GM23338 (cell line): ENCODE data around the gene G6PC3. TPM values are rescaled to one million over a fixed set of nuclear protein-coding genes. Genes with fewer than 3 reads are reported as not detected.

Experiments
- ATAC-seq: fragments of 200-7000 bp; cut with Tn5 transposase; 3 replicates; pipeline ENCODE4 v1.9.1; 2020
- DNase-seq: peaks from one replicate; pipeline ENCODE4 v3.0.0-alpha.2; 2015; ENCODE audit warnings: low spot score
- H2AFZ ChIP-seq: fragments of 200-600 bp; sonication (generic); 2 replicates; pipeline ENCODE4 v1.8.0; 2016; ENCODE audit warnings: antibody characterized with exemption, mild to moderate bottlenecking, moderate library complexity
- H3F3A ChIP-seq: fragments of 200-600 bp; sonication (generic); replicated peaks from 2 replicates; pipeline ENCODE4 v1.8.0; 2017; ENCODE audit warnings: antibody characterized with exemption, mixed run types, low read depth
- H3K27ac ChIP-seq: fragments of 200-600 bp; sonication (generic); 2 replicates; pipeline ENCODE4 v1.6.1; 2016; ENCODE audit warnings: low read depth
- H3K27me3 ChIP-seq: fragments of 200-600 bp; sonication (generic); 2 replicates; pipeline ENCODE4 v1.8.0; 2016; ENCODE audit warnings: mild to moderate bottlenecking, mixed run types, moderate library complexity; ENCODE audit not compliant: insufficient read depth
- H3K36me3 ChIP-seq: fragments of 200-600 bp; sonication (generic); 2 replicates; pipeline ENCODE4 v1.8.0; 2016; ENCODE audit warnings: mild to moderate bottlenecking; ENCODE audit not compliant: insufficient read depth
- H3K4me1 ChIP-seq: fragments of 200-600 bp; sonication (generic); 2 replicates; pipeline ENCODE4 v1.8.0; 2016; ENCODE audit warnings: mild to moderate bottlenecking, moderate library complexity; ENCODE audit not compliant: insufficient read depth
- H3K4me2 ChIP-seq: fragments of 200-600 bp; sonication (generic); 2 replicates; pipeline ENCODE4 v1.7.1; 2017; ENCODE audit warnings: mixed run types
- H3K4me3 ChIP-seq: fragments of 200-600 bp; sonication (generic); 2 replicates; pipeline ENCODE4 v1.6.1; 2016; ENCODE audit warnings: mixed run types
- H3K79me2 ChIP-seq: fragments of 200-600 bp; sonication (generic); replicated peaks from 2 replicates; pipeline ENCODE4 v1.8.0; 2017; ENCODE audit warnings: mild to moderate bottlenecking; ENCODE audit not compliant: insufficient read depth
- H3K9me2 ChIP-seq: fragments of 200-600 bp; sonication (generic); 2 replicates; pipeline ENCODE4 v1.8.0; 2017; ENCODE audit not compliant: insufficient read depth
- H4K20me1 ChIP-seq: fragments of 200-600 bp; sonication (generic); replicated peaks from 2 replicates; pipeline ENCODE4 v1.8.0; 2017; ENCODE audit warnings: mild to moderate bottlenecking; ENCODE audit not compliant: insufficient read depth
- H3K27ac Mint-ChIP-seq: 2 replicates; pipeline ENCODE4 v1.8.0; 2020; ENCODE audit warnings: inconsistent platforms, mild to moderate bottlenecking, moderate library complexity, mixed read lengths
- H3K27me3 Mint-ChIP-seq: 3 replicates; pipeline ENCODE4 v1.8.0; 2022; ENCODE audit warnings: low read depth, mild to moderate bottlenecking, moderate library complexity, mixed read lengths, inconsistent platforms; ENCODE audit not compliant: insufficient read depth, poor library complexity
- H3K36me3 Mint-ChIP-seq: 3 replicates; pipeline ENCODE4 v1.8.0; 2021; ENCODE audit warnings: low read depth, mild to moderate bottlenecking, inconsistent platforms, moderate library complexity, mixed read lengths
- H3K4me1 Mint-ChIP-seq: 3 replicates; pipeline ENCODE4 v1.8.0; 2020; ENCODE audit warnings: mild to moderate bottlenecking, inconsistent platforms, mixed read lengths
- H3K4me3 Mint-ChIP-seq: 3 replicates; pipeline ENCODE4 v1.8.0; 2021; ENCODE audit warnings: moderate library complexity, mild to moderate bottlenecking, inconsistent platforms, mixed read lengths
- H3K9me3 Mint-ChIP-seq: 3 replicates; pipeline ENCODE4 v1.8.0; 2020; ENCODE audit warnings: moderate library complexity, mild to moderate bottlenecking, inconsistent platforms, mixed read lengths
- CREB1 ChIP-seq: fragments of 250-450 bp; sonication (Bioruptor Pico); IDR thresholded peaks from 2 replicates; pipeline ENCODE4 v1.5.0; 2020; ENCODE audit warnings: low read depth, mild to moderate bottlenecking, moderate library complexity
- EZH2 ChIP-seq: fragments of 200-600 bp; sonication (generic); IDR thresholded peaks from one replicate; pipeline ENCODE4 v1.8.0; 2017; ENCODE audit warnings: antibody characterized with exemption, mild to moderate bottlenecking, low read depth; ENCODE audit not compliant: unreplicated experiment
- EZH2phosphoT487 ChIP-seq: fragments of 200-600 bp; sonication (generic); IDR thresholded peaks from one replicate; pipeline ENCODE4 v1.8.1; 2018; ENCODE audit warnings: antibody characterized with exemption; ENCODE audit not compliant: unreplicated experiment
- NANOG ChIP-seq: IDR thresholded peaks from 2 replicates; pipeline ENCODE4 v1.6.1; 2016; ENCODE audit warnings: antibody characterized with exemption, borderline replicate concordance
- POLR2AphosphoS5 ChIP-seq: IDR thresholded peaks from 2 replicates; pipeline ENCODE4 v1.6.1; 2016; ENCODE audit warnings: antibody characterized with exemption, low read depth
- STAT1 ChIP-seq: IDR thresholded peaks from one replicate; pipeline ENCODE4 v1.6.1; 2016; ENCODE audit warnings: antibody characterized with exemption; ENCODE audit not compliant: unreplicated experiment
- ZNF114 ChIP-seq: fragments of 250-450 bp; sonication (Bioruptor Pico); IDR thresholded peaks from 2 replicates; pipeline ENCODE4 v1.5.0; 2020; ENCODE audit warnings: mild to moderate bottlenecking, moderate library complexity
- ZNF331 ChIP-seq: fragments of 250-450 bp; sonication (Bioruptor Pico); IDR thresholded peaks from 2 replicates; pipeline ENCODE4 v1.5.0; 2020; ENCODE audit warnings: low read depth, mild to moderate bottlenecking, moderate library complexity
- polyA plus RNA-seq: library from polyadenylated mRNA; unstranded; fragments of >200 nt; fragmentation: Nextera tagmentation; extraction: Ambion mirVana; gene quantifications from 2 replicates; pipeline ENCODE4 v1.2.1, GENCODE V29; 2016
- total RNA-seq: library from RNA; depleted of rRNA; stranded (reverse); fragments of >200 nt; shearing (Covaris generic); gene quantifications from 2 replicates; pipeline ENCODE4 v1.2.3, GENCODE V29; 2014
- TF ChIP-seq, protein P1 (sequence below): IDR thresholded peaks from one replicate; pipeline ENCODE4 v1.6.1; 2018; ENCODE audit warnings: antibody characterized with exemption; ENCODE audit not compliant: unreplicated experiment
- TF ChIP-seq, protein P2 (sequence below), 2 experiments: fragments of 200-600 bp in 1 of 2; sonication (generic) in 1 of 2; conservative IDR thresholded peaks; 2 replicates each; pipeline versions ENCODE4 v1.5.1 to v1.6.1; 2016 to 2017; ENCODE audit warnings: antibody characterized with exemption in 2 of 2, low read depth in 2 of 2, mild to moderate bottlenecking in 2 of 2, moderate library complexity in 1 of 2
- TF ChIP-seq, protein P3 (sequence below): fragments of 250-450 bp; sonication (Bioruptor Pico); IDR thresholded peaks from 2 replicates; pipeline ENCODE4 v1.5.0; 2020; ENCODE audit warnings: mild to moderate bottlenecking, moderate library complexity
- TF ChIP-seq, protein P4 (sequence below): IDR thresholded peaks from 2 replicates; pipeline ENCODE4 v1.6.1; 2016; ENCODE audit warnings: antibody characterized with exemption

The G6PC3 gene
- total and polyA plus RNA-seq, 2 experiments from 2014 or later, result 112 to 143 TPM

DNA sequence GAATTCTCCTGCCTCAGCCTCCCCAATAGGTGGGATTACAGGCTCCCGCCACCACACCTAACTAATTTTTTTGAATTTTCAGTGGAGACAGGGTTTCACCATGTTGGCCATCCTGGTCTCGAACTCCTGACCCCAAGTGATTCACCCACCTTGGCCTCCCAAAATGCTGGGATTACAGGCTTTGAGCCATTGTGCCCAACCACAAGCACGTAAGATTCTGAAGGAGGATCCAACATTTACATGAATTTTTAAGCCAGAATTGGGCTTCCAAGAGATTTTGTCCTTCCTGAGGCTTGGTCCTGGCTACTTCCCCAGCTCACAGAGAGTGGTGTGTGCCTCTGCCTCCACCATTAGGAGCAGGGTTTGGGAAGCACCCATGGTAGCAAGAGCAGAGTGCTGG is 11.1 kb downstream of the G6PC3 start:
- no peak for DNase-seq
- TF ChIP-seq, protein P1, sequence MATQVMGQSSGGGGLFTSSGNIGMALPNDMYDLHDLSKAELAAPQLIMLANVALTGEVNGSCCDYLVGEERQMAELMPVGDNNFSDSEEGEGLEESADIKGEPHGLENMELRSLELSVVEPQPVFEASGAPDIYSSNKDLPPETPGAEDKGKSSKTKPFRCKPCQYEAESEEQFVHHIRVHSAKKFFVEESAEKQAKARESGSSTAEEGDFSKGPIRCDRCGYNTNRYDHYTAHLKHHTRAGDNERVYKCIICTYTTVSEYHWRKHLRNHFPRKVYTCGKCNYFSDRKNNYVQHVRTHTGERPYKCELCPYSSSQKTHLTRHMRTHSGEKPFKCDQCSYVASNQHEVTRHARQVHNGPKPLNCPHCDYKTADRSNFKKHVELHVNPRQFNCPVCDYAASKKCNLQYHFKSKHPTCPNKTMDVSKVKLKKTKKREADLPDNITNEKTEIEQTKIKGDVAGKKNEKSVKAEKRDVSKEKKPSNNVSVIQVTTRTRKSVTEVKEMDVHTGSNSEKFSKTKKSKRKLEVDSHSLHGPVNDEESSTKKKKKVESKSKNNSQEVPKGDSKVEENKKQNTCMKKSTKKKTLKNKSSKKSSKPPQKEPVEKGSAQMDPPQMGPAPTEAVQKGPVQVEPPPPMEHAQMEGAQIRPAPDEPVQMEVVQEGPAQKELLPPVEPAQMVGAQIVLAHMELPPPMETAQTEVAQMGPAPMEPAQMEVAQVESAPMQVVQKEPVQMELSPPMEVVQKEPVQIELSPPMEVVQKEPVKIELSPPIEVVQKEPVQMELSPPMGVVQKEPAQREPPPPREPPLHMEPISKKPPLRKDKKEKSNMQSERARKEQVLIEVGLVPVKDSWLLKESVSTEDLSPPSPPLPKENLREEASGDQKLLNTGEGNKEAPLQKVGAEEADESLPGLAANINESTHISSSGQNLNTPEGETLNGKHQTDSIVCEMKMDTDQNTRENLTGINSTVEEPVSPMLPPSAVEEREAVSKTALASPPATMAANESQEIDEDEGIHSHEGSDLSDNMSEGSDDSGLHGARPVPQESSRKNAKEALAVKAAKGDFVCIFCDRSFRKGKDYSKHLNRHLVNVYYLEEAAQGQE, result no peak
- TF ChIP-seq CREB1 (CRISPR knock-in tag) (no peak), EZH2 (no peak), POLR2AphosphoS5 (no peak), EZH2phosphoT487 (no peak), STAT1 (no peak), ZNF331 (no peak), NANOG (no peak), ZNF114 (no peak)
- TF ChIP-seq, protein P2, sequence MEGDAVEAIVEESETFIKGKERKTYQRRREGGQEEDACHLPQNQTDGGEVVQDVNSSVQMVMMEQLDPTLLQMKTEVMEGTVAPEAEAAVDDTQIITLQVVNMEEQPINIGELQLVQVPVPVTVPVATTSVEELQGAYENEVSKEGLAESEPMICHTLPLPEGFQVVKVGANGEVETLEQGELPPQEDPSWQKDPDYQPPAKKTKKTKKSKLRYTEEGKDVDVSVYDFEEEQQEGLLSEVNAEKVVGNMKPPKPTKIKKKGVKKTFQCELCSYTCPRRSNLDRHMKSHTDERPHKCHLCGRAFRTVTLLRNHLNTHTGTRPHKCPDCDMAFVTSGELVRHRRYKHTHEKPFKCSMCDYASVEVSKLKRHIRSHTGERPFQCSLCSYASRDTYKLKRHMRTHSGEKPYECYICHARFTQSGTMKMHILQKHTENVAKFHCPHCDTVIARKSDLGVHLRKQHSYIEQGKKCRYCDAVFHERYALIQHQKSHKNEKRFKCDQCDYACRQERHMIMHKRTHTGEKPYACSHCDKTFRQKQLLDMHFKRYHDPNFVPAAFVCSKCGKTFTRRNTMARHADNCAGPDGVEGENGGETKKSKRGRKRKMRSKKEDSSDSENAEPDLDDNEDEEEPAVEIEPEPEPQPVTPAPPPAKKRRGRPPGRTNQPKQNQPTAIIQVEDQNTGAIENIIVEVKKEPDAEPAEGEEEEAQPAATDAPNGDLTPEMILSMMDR (conservative IDR thresholded peaks at IDR 0.05; ENCODE audit: low read depth in 2 of 2), result no peak
- TF ChIP-seq, protein P3, sequence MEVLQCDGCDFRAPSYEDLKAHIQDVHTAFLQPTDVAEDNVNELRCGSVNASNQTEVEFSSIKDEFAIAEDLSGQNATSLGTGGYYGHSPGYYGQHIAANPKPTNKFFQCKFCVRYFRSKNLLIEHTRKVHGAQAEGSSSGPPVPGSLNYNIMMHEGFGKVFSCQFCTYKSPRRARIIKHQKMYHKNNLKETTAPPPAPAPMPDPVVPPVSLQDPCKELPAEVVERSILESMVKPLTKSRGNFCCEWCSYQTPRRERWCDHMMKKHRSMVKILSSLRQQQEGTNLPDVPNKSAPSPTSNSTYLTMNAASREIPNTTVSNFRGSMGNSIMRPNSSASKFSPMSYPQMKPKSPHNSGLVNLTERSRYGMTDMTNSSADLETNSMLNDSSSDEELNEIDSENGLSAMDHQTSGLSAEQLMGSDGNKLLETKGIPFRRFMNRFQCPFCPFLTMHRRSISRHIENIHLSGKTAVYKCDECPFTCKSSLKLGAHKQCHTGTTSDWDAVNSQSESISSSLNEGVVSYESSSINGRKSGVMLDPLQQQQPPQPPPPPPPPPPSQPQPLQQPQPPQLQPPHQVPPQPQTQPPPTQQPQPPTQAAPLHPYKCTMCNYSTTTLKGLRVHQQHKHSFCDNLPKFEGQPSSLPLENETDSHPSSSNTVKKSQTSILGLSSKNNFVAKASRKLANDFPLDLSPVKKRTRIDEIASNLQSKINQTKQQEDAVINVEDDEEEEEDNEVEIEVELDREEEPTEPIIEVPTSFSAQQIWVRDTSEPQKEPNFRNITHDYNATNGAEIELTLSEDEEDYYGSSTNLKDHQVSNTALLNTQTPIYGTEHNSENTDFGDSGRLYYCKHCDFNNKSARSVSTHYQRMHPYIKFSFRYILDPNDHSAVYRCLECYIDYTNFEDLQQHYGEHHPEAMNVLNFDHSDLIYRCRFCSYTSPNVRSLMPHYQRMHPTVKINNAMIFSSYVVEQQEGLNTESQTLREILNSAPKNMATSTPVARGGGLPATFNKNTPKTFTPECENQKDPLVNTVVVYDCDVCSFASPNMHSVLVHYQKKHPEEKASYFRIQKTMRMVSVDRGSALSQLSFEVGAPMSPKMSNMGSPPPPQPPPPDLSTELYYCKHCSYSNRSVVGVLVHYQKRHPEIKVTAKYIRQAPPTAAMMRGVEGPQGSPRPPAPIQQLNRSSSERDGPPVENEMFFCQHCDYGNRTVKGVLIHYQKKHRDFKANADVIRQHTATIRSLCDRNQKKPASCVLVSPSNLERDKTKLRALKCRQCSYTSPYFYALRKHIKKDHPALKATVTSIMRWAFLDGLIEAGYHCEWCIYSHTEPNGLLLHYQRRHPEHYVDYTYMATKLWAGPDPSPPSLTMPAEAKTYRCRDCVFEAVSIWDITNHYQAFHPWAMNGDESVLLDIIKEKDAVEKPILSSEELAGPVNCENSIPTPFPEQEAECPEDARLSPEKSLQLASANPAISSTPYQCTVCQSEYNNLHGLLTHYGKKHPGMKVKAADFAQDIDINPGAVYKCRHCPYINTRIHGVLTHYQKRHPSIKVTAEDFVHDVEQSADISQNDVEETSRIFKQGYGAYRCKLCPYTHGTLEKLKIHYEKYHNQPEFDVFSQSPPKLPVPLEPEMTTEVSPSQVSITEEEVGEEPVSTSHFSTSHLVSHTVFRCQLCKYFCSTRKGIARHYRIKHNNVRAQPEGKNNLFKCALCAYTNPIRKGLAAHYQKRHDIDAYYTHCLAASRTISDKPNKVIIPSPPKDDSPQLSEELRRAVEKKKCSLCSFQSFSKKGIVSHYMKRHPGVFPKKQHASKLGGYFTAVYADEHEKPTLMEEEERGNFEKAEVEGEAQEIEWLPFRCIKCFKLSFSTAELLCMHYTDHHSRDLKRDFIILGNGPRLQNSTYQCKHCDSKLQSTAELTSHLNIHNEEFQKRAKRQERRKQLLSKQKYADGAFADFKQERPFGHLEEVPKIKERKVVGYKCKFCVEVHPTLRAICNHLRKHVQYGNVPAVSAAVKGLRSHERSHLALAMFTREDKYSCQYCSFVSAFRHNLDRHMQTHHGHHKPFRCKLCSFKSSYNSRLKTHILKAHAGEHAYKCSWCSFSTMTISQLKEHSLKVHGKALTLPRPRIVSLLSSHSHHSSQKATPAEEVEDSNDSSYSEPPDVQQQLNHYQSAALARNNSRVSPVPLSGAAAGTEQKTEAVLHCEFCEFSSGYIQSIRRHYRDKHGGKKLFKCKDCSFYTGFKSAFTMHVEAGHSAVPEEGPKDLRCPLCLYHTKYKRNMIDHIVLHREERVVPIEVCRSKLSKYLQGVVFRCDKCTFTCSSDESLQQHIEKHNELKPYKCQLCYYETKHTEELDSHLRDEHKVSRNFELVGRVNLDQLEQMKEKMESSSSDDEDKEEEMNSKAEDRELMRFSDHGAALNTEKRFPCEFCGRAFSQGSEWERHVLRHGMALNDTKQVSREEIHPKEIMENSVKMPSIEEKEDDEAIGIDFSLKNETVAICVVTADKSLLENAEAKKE (CRISPR knock-in tag), result no peak
- TF ChIP-seq, protein P4, sequence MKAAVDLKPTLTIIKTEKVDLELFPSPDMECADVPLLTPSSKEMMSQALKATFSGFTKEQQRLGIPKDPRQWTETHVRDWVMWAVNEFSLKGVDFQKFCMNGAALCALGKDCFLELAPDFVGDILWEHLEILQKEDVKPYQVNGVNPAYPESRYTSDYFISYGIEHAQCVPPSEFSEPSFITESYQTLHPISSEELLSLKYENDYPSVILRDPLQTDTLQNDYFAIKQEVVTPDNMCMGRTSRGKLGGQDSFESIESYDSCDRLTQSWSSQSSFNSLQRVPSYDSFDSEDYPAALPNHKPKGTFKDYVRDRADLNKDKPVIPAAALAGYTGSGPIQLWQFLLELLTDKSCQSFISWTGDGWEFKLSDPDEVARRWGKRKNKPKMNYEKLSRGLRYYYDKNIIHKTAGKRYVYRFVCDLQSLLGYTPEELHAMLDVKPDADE, result no peak

More for the DNA sequence above, 11.1 kb downstream of the G6PC3 start:
- Histone ChIP-seq H3K4me3 (no peak overlapping the region), H3K9me2 (no peaks in the 10 kb centered on the region), H4K20me1 (no peaks in the 10 kb centered on the region; the same call in 1 of the 2 replicates), H3K27ac (no peak overlapping the region), H3K27me3 (no peaks in the 10 kb centered on the region), H3K4me1 (peaks cover 5% of the 10 kb centered on the region; the same call in 1 of the 2 replicates), H2AFZ (no peak overlapping the region), H3K4me2 (no peak overlapping the region), H3K79me2 (no peaks in the 10 kb centered on the region), H3K36me3 (no peaks in the 10 kb centered on the region; the same call in 1 of the 2 replicates), H3F3A (0 out of 2 replicates have a peak, but pooled peaks cover 13% of the 10 kb centered on the region)
- Mint-ChIP-seq H3K9me3 (no peaks in the 10 kb centered on the region; the same call in 2 of the 3 replicates), H3K4me1 (peaks cover 29% of the 10 kb centered on the region), H3K4me3 (no peak overlapping the region), H3K27ac (no peak overlapping the region), H3K36me3 (peaks cover 67% of the 10 kb centered on the region), H3K27me3 (peaks cover 23% of the 10 kb centered on the region)
- no peak for ATAC-seq
